Muscle of leg (tissue), 11 donors: Measurements from ENCODE around the gene XRN2. TPM values are rescaled to one million over a fixed set of nuclear protein-coding genes. Genes with fewer than 3 reads are reported as not detected.
A peak's percentile ranks its signal among the peaks of the same experiment; 100 is the strongest.

Experiments
- DNase-seq: peaks from one replicate; pipeline ENCODE4 v3.0.0; 2013
- H3K27ac ChIP-seq: one replicate; pipeline ENCODE4 v1.5.1; 2013; ENCODE audit warnings: mild to moderate bottlenecking, low read length, control low read depth
- H3K27me3 ChIP-seq: one replicate; pipeline ENCODE4 v1.6.1; 2013; ENCODE audit warnings: low read length; ENCODE audit not compliant: control insufficient read depth, insufficient read depth
- H3K36me3 ChIP-seq: one replicate; pipeline ENCODE4 v1.6.1; 2013; ENCODE audit warnings: low read length; ENCODE audit not compliant: control insufficient read depth, insufficient read depth
- H3K4me1 ChIP-seq: one replicate; pipeline ENCODE4 v1.6.1; 2013; ENCODE audit warnings: low read length; ENCODE audit not compliant: control insufficient read depth, insufficient read depth
- H3K4me3 ChIP-seq: one replicate; pipeline ENCODE4 v1.5.1; 2013; ENCODE audit warnings: low read length, control low read depth
- H3K9me3 ChIP-seq: replicated peaks from 2 replicates; pipeline ENCODE4 v1.6.1; 2013; ENCODE audit warnings: low read depth, low read length; ENCODE audit not compliant: control insufficient read depth
- WGBS: methylation state at CpG from one replicate; pipeline ENCODE4 v1.1.5; 2013; ENCODE audit warnings: missing lambda C conversion rate; ENCODE audit not compliant: insufficient coverage; 5-methylcytosine and 5-hydroxymethylcytosine counted together
- polyA plus RNA-seq, 8 donors: library from polyadenylated mRNA; unstranded; fragments of 120-200 nt; gene quantifications; one replicate each; pipeline versions ENCODE4 v1.2.1 to v1.2.3, GENCODE V29; 2013; ENCODE audit warnings: inconsistent platforms in 1 of 8, low replicate concordance in 1 of 8; ENCODE audit not compliant: insufficient read length in 8 of 8, insufficient read depth in 1 of 8
- total RNA-seq: library from RNA; stranded (reverse); fragments of 120-200 nt; gene quantifications from one replicate; pipeline ENCODE4 v1.2.4, GENCODE V29; 2013

Gene XRN2
- total and polyA plus RNA-seq, 9 donors = 39.4 to 51.6 (median 46.7) TPM

- no peaks in the 10 kb centered on the region for H3K4me1 ChIP-seq
- no peak overlapping the region for H3K27ac ChIP-seq
- no peaks in the 10 kb centered on the region for H3K9me3 ChIP-seq
- H3K27me3 ChIP-seq = no peaks in the 10 kb centered on the region
- H3K36me3 ChIP-seq = peaks cover 14% of the 10 kb centered on the region
- DNase-seq = no peak
- no peak overlapping the region for H3K4me3 ChIP-seq
- WGBS = no CpG with 5 or more reads among the region's 5 CpGs
Measured at GRCh38 chr20:21384308-21384892, 81.3 kb downstream of the XRN2 start.

GRCh38 chr20:21386111-21386510, 83.0 kb downstream of the XRN2 start:
- WGBS = 85% methylated on average over 4 of the region's 5 CpGs
- peaks cover 1% of the 10 kb centered on the region for H3K27me3 ChIP-seq
- H3K4me3 ChIP-seq = no peak overlapping the region
- no peak overlapping the region for H3K27ac ChIP-seq
- no peaks in the 10 kb centered on the region for H3K4me1 ChIP-seq
- DNase-seq = no peak
- H3K36me3 ChIP-seq = peaks cover 14% of the 10 kb centered on the region
- no peaks in the 10 kb centered on the region for H3K9me3 ChIP-seq

- Histone ChIP-seq H3K27ac (no peak overlapping the region), H3K9me3 (no peaks in the 10 kb centered on the region), H3K27me3 (peaks cover 13% of the 10 kb centered on the region), H3K4me3 (no peak overlapping the region), H3K4me1 (no peaks in the 10 kb centered on the region), H3K36me3 (peaks cover 11% of the 10 kb centered on the region)
- no peak for DNase-seq
Measured at GRCh38 chr20:21387528-21387927, 84.4 kb downstream of the XRN2 start.

- no peak overlapping the region for H3K4me3 ChIP-seq
- no CpG with 5 or more reads among the region's 1 CpG for WGBS
- peaks cover 18% of the 10 kb centered on the region for H3K27me3 ChIP-seq
- no peaks in the 10 kb centered on the region for H3K4me1 ChIP-seq
- no peaks in the 10 kb centered on the region for H3K9me3 ChIP-seq
- H3K27ac ChIP-seq = no peak overlapping the region
- no peak for DNase-seq
- H3K36me3 ChIP-seq = peaks cover 11% of the 10 kb centered on the region
Measured at GRCh38 chr20:21388566-21388965, 85.4 kb downstream of the XRN2 start.

GRCh38 chr20:21389368-21389767, 86.2 kb downstream of the XRN2 start:
- peaks cover 11% of the 10 kb centered on the region for H3K36me3 ChIP-seq
- H3K27me3 ChIP-seq = peaks cover 18% of the 10 kb centered on the region
- H3K4me3 ChIP-seq = no peak overlapping the region
- DNase-seq = no peak
- no peaks in the 10 kb centered on the region for H3K9me3 ChIP-seq
- no CpG with 5 or more reads among the region's 1 CpG for WGBS
- H3K4me1 ChIP-seq = no peaks in the 10 kb centered on the region
- H3K27ac ChIP-seq = no peak overlapping the region

- H3K36me3 ChIP-seq = peaks cover 9% of the 10 kb centered on the region
- H3K27me3 ChIP-seq = peaks cover 23% of the 10 kb centered on the region
- H3K9me3 ChIP-seq = no peaks in the 10 kb centered on the region
- H3K4me3 ChIP-seq = no peak overlapping the region
- H3K4me1 ChIP-seq = peaks cover 3% of the 10 kb centered on the region
- no peak for DNase-seq
- 86% methylated on average over 4 of the region's 7 CpGs for WGBS
- H3K27ac ChIP-seq = no peak overlapping the region
Measured at GRCh38 chr20:21390768-21391167, 87.6 kb downstream of the XRN2 start.

GRCh38 chr20:21391185-21391971, 88.2 kb downstream of the XRN2 start:
- peaks cover 28% of the 10 kb centered on the region for H3K27me3 ChIP-seq
- DNase-seq = peak; percentile 8
- no peak overlapping the region for H3K27ac ChIP-seq
- peaks cover 5% of the 10 kb centered on the region for H3K4me1 ChIP-seq
- WGBS = 14% methylated on average over 56 of the region's 61 CpGs
- H3K9me3 ChIP-seq = no peaks in the 10 kb centered on the region
- peaks cover 9% of the 10 kb centered on the region for H3K36me3 ChIP-seq
- H3K4me3 ChIP-seq = no peak overlapping the region

GRCh38 chr20:21391972-21392352, 88.8 kb downstream of the XRN2 start:
- no peak overlapping the region for H3K4me3 ChIP-seq
- DNase-seq = peak; percentile 5
- 4% methylated on average over 7 of the region's 10 CpGs for WGBS
- peaks cover 32% of the 10 kb centered on the region for H3K27me3 ChIP-seq
- H3K9me3 ChIP-seq = no peaks in the 10 kb centered on the region
- peaks cover 5% of the 10 kb centered on the region for H3K36me3 ChIP-seq
- H3K4me1 ChIP-seq = peaks cover 5% of the 10 kb centered on the region
- H3K27ac ChIP-seq = no peak overlapping the region

GRCh38 chr20:21393166-21393565, 90.0 kb downstream of the XRN2 start:
- Histone ChIP-seq H3K4me1 (peaks cover 5% of the 10 kb centered on the region), H3K27ac (no peak overlapping the region), H3K36me3 (no peaks in the 10 kb centered on the region), H3K4me3 (no peak overlapping the region), H3K27me3 (peaks cover 43% of the 10 kb centered on the region), H3K9me3 (no peaks in the 10 kb centered on the region)
- no peak for DNase-seq
- no CpG with 5 or more reads among the region's 4 CpGs for WGBS

- H3K9me3 ChIP-seq = no peaks in the 10 kb centered on the region
- H3K27ac ChIP-seq = no peak overlapping the region
- peaks cover 5% of the 10 kb centered on the region for H3K4me1 ChIP-seq
- no peak overlapping the region for H3K4me3 ChIP-seq
- WGBS = no CpG with 5 or more reads among the region's 4 CpGs
- H3K27me3 ChIP-seq = peaks cover 45% of the 10 kb centered on the region
- DNase-seq = peak; percentile 13
- H3K36me3 ChIP-seq = no peaks in the 10 kb centered on the region
Measured at GRCh38 chr20:21393816-21394519, 90.8 kb downstream of the XRN2 start.
